Hepatocyte (in vitro differentiated cells): ENCODE results near the gene FREM1. TPM values are rescaled to one million over a fixed set of nuclear protein-coding genes. Genes with fewer than 3 reads are reported as not detected.

Experiments used
- DNase-seq: peaks from one replicate; pipeline ENCODE4 v3.0.0-alpha.2; 2016; ENCODE audit warnings: low spot score
- H2AFZ ChIP-seq: fragments of 200-600 bp; sonication (generic); 2 replicates; pipeline ENCODE4 v1.6.0; 2016; ENCODE audit warnings: antibody characterized with exemption, mild to moderate bottlenecking
- H3K27ac ChIP-seq: fragments of 200-600 bp; sonication (generic); 2 replicates; pipeline ENCODE4 v1.5.1; 2016; ENCODE audit warnings: mild to moderate bottlenecking
- H3K27me3 ChIP-seq: fragments of 200-600 bp; sonication (generic); 2 replicates; pipeline ENCODE4 v1.6.1; 2016
- H3K36me3 ChIP-seq: fragments of 200-600 bp; sonication (generic); replicated peaks from 2 replicates; pipeline ENCODE4 v1.5.1; 2016; ENCODE audit warnings: low read depth; ENCODE audit not compliant: insufficient read depth
- H3K4me1 ChIP-seq: fragments of 200-600 bp; sonication (generic); 2 replicates; pipeline ENCODE4 v1.5.1; 2016; ENCODE audit warnings: mild to moderate bottlenecking, moderate library complexity; ENCODE audit not compliant: insufficient read depth
- H3K4me2 ChIP-seq: fragments of 200-600 bp; sonication (generic); 2 replicates; pipeline ENCODE4 v1.6.0; 2016
- H3K4me3 ChIP-seq: fragments of 200-600 bp; sonication (generic); 2 replicates; pipeline ENCODE4 v1.5.1; 2016; ENCODE audit warnings: mild to moderate bottlenecking
- H3K79me2 ChIP-seq: fragments of 200-600 bp; sonication (generic); 2 replicates; pipeline ENCODE4 v1.6.0; 2017; ENCODE audit warnings: mild to moderate bottlenecking
- H3K9me2 ChIP-seq: fragments of 200-600 bp; sonication (generic); replicated peaks from 2 replicates; pipeline ENCODE4 v1.6.0; 2017; ENCODE audit warnings: mild to moderate bottlenecking; ENCODE audit not compliant: insufficient read depth
- H3K9me3 ChIP-seq: fragments of 200-600 bp; sonication (generic); 2 replicates; pipeline ENCODE4 v1.5.1; 2016; ENCODE audit warnings: low read depth, mild to moderate bottlenecking
- H4K20me1 ChIP-seq: fragments of 200-600 bp; sonication (generic); 2 replicates; pipeline ENCODE4 v1.6.0; 2016; ENCODE audit warnings: mild to moderate bottlenecking; ENCODE audit not compliant: insufficient read depth, poor library complexity, severe bottlenecking
- CTCF ChIP-seq: fragments of 200-600 bp; sonication (generic); IDR thresholded peaks from 2 replicates; pipeline ENCODE4 v1.5.1; 2016; ENCODE audit warnings: antibody characterized with exemption, mild to moderate bottlenecking; ENCODE audit not compliant: poor library complexity
- EZH2 ChIP-seq: fragments of 200-600 bp; sonication (generic); IDR thresholded peaks from 2 replicates; pipeline ENCODE4 v1.6.1; 2016; ENCODE audit warnings: antibody characterized with exemption, mild to moderate bottlenecking, borderline replicate concordance
- EZH2phosphoT487 ChIP-seq: fragments of 200-600 bp; sonication (generic); IDR thresholded peaks from one replicate; pipeline ENCODE4 v1.6.1; 2018; ENCODE audit warnings: antibody characterized with exemption, mild to moderate bottlenecking, low read depth, moderate library complexity; ENCODE audit not compliant: unreplicated experiment, severe bottlenecking
- WGBS: methylation state at CpG from one replicate; pipeline ENCODE4 v1.1.6; 2016; ENCODE audit warnings: low lambda C conversion rate; ENCODE audit errors: missing lambda C conversion rate; 5-methylcytosine and 5-hydroxymethylcytosine counted together
- polyA plus RNA-seq: library from polyadenylated mRNA; unstranded; fragments of >200 nt; fragmentation: Nextera tagmentation; extraction: Ambion mirVana; gene quantifications from 2 replicates; pipeline ENCODE4 v1.2.1, GENCODE V29; 2016
- total RNA-seq: library from RNA; depleted of rRNA; stranded (reverse); fragments of >200 nt; gene quantifications from 2 replicates; pipeline ENCODE4 v1.2.3, GENCODE V29; 2014

FREM1 gene
- total and polyA plus RNA-seq, 2 experiments from 2014 or later: 9.7 to 36.1 TPM

GRCh38 chr9:14824481-14824880 is 85.7 kb downstream of the FREM1 start:
- WGBS: 90% methylated on average over 1 of the region's 1 CpG
- no peaks in the 10 kb centered on the region for H3K36me3 ChIP-seq
- H2AFZ ChIP-seq: no peak overlapping the region

DNA sequence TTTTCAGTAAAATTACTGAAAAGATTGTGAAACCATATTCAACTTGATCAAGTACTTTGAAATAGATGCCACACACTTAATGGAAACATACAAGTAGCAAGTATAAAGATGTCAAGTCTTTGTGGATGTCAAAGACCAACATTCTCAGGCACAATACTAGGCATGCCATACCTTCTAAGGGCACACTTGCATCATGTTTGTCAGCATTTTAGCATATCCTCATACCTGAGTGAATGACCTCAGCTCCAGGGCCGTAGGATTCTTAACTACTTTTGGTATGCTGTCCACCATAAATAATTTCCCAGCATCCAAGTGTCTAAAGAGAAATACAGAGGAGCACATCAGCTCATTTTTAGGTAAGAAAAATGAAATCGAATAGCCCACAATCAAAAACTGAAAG is 86.4 kb downstream of the FREM1 start:
- H3K27me3 ChIP-seq: no peaks in the 10 kb centered on the region
- H3K9me3 ChIP-seq: no peaks in the 10 kb centered on the region
- H3K79me2 ChIP-seq: no peaks in the 10 kb centered on the region
- 91% methylated on average over 2 of the region's 2 CpGs for WGBS
- H3K4me2 ChIP-seq: no peak overlapping the region
- DNase-seq: no peak
- no peak for TF ChIP-seq EZH2
- no peak for TF ChIP-seq EZH2phosphoT487
- no peak for TF ChIP-seq CTCF
- H3K36me3 ChIP-seq: no peaks in the 10 kb centered on the region
- no peaks in the 10 kb centered on the region for H3K9me2 ChIP-seq
- no peaks in the 10 kb centered on the region for H3K4me1 ChIP-seq
- no peak overlapping the region for H3K27ac ChIP-seq
- no peak overlapping the region for H2AFZ ChIP-seq
- H4K20me1 ChIP-seq: no peaks in the 10 kb centered on the region
- H3K4me3 ChIP-seq: no peak overlapping the region

More at GRCh38 chr9:14824481-14824880, 85.7 kb downstream of the FREM1 start:
- no peak overlapping the region for H3K4me2 ChIP-seq
- H3K4me1 ChIP-seq: no peaks in the 10 kb centered on the region
- no peak for TF ChIP-seq CTCF
- no peak for TF ChIP-seq EZH2phosphoT487
- no peak for TF ChIP-seq EZH2
- H3K9me2 ChIP-seq: no peaks in the 10 kb centered on the region
- no peaks in the 10 kb centered on the region for H3K27me3 ChIP-seq
- no peaks in the 10 kb centered on the region for H4K20me1 ChIP-seq
- H3K27ac ChIP-seq: no peak overlapping the region
- no peak overlapping the region for H3K4me3 ChIP-seq
- H3K79me2 ChIP-seq: no peaks in the 10 kb centered on the region
- H3K9me3 ChIP-seq: no peaks in the 10 kb centered on the region
- DNase-seq: no peak

DNA sequence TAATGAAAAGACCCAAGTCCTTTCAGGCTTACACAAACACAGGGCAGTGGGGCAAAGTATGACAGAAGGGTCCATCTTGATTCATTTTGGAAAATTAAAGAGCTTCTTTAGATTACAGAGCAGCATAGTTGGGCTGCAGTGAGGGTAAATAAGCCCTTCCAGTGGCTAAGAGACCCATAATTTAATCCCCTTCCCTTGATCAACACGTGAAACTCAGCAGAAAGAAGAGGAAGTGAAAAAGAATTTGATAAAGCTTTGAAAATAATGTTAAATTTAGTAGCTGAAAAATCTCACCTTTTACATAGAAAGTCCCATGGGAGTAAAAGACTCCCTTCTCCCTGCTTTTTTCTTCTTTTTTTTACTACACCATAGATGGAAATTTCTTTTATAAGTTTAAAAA is 87.6 kb downstream of the FREM1 start:
- DNase-seq: no peak
- H3K27me3 ChIP-seq: no peaks in the 10 kb centered on the region
- H3K79me2 ChIP-seq: no peaks in the 10 kb centered on the region
- no peaks in the 10 kb centered on the region for H3K36me3 ChIP-seq
- no peaks in the 10 kb centered on the region for H3K4me1 ChIP-seq
- H3K4me3 ChIP-seq: no peak overlapping the region
- no peaks in the 10 kb centered on the region for H3K9me3 ChIP-seq
- no peaks in the 10 kb centered on the region for H3K9me2 ChIP-seq
- no peaks in the 10 kb centered on the region for H4K20me1 ChIP-seq
- H3K27ac ChIP-seq: no peak overlapping the region
- no peak overlapping the region for H2AFZ ChIP-seq
- no peak overlapping the region for H3K4me2 ChIP-seq
- TF ChIP-seq CTCF: no peak
- no peak for TF ChIP-seq EZH2phosphoT487
- no peak for TF ChIP-seq EZH2
- 82% methylated on average over 1 of the region's 1 CpG for WGBS

- Histone ChIP-seq H3K27ac (no peak overlapping the region), H3K4me1 (peaks cover 6% of the 10 kb centered on the region), H4K20me1 (no peaks in the 10 kb centered on the region), H3K27me3 (no peaks in the 10 kb centered on the region), H2AFZ (no peak overlapping the region), H3K9me2 (no peaks in the 10 kb centered on the region), H3K4me2 (no peak overlapping the region), H3K36me3 (no peaks in the 10 kb centered on the region), H3K79me2 (no peaks in the 10 kb centered on the region), H3K9me3 (no peaks in the 10 kb centered on the region), H3K4me3 (no peak overlapping the region)
- DNase-seq: no peak
- TF ChIP-seq EZH2: no peak
- no peak for TF ChIP-seq CTCF
- TF ChIP-seq EZH2phosphoT487: no peak
- WGBS: 94% methylated on average over 4 of the region's 4 CpGs
These were observed 91.0 kb downstream of the FREM1 start for GRCh38 chr9:14819183-14819582.
